ENCODE results near the gene TLR8. TPM values are rescaled to one million over a fixed set of nuclear protein-coding genes. Genes with fewer than 3 reads are reported as not detected.

The TLR8 gene
- polyA plus RNA-seq (ENCODE audit: insufficient read length in 4 of 4): under 1 TPM; 0.21 to 0.30 (median 0.27) TPM

- no peak for DNase-seq (ENCODE audit: low read depth in 4 of 4, low spot score in 2 of 4)
Measured at GRCh38 chrX:12906046-12906761, at the start of gene TLR8. Gene TLR8, plus strand, starts transcription at chrX:12906620. Its CDS starts 87 bp downstream, at chrX:12906707.

- DNase-seq (ENCODE audit: low read depth in 4 of 4, low spot score in 2 of 4): no peak
Measured at GRCh38 chrX:12865359-12865758, 41.1 kb upstream of the TLR8 start.

GRCh38 chrX:12866451-12867377 is 39.7 kb upstream of the TLR8 start, which contains the start of gene TLR7:
Gene TLR7, plus strand, starts transcription at chrX:12867072. Its CDS starts 507 bp downstream, at chrX:12867579.
- no peak for DNase-seq (ENCODE audit: low read depth in 4 of 4, low spot score in 2 of 4)

GRCh38 chrX:12867685-12868084 is 38.7 kb upstream of the TLR8 start:
- DNase-seq (ENCODE audit: low read depth in 4 of 4, low spot score in 2 of 4): no peak

- no peak for DNase-seq (ENCODE audit: low read depth in 4 of 4, low spot score in 2 of 4)
Measured at GRCh38 chrX:12868747-12869146, 37.7 kb upstream of the TLR8 start.

GRCh38 chrX:12871257-12871656 is 35.2 kb upstream of the TLR8 start:
- DNase-seq (ENCODE audit: low read depth in 4 of 4, low spot score in 2 of 4): no peak

GRCh38 chrX:12872741-12873140 is 33.7 kb upstream of the TLR8 start:
- no peak for DNase-seq (ENCODE audit: low read depth in 4 of 4, low spot score in 2 of 4)

- DNase-seq (ENCODE audit: low read depth in 4 of 4, low spot score in 2 of 4): no peak
Measured at GRCh38 chrX:12874581-12874980, 31.8 kb upstream of the TLR8 start.

- no peak for DNase-seq (ENCODE audit: low read depth in 4 of 4, low spot score in 2 of 4)
Measured at GRCh38 chrX:12877386-12877785, 29.0 kb upstream of the TLR8 start.

GRCh38 chrX:12878536-12878935 is 27.9 kb upstream of the TLR8 start:
- no peak for DNase-seq (ENCODE audit: low read depth in 4 of 4, low spot score in 2 of 4)

GRCh38 chrX:12881914-12882313 is 24.5 kb upstream of the TLR8 start:
- DNase-seq (ENCODE audit: low read depth in 4 of 4, low spot score in 2 of 4): no peak

GRCh38 chrX:12885508-12885907 is 20.9 kb upstream of the TLR8 start:
- no peak for DNase-seq (ENCODE audit: low read depth in 4 of 4, low spot score in 2 of 4)

GRCh38 chrX:12886545-12886944 is 19.9 kb upstream of the TLR8 start:
- DNase-seq (ENCODE audit: low read depth in 4 of 4, low spot score in 2 of 4): no peak

GRCh38 chrX:12887141-12887540 is 19.3 kb upstream of the TLR8 start:
- no peak for DNase-seq (ENCODE audit: low read depth in 4 of 4, low spot score in 2 of 4)

GRCh38 chrX:12887767-12888166 is 18.7 kb upstream of the TLR8 start:
- no peak for DNase-seq (ENCODE audit: low read depth in 4 of 4, low spot score in 2 of 4)

GRCh38 chrX:12890467-12890866 is 16.0 kb upstream of the TLR8 start:
- DNase-seq (ENCODE audit: low read depth in 4 of 4, low spot score in 2 of 4): no peak

- no peak for DNase-seq (ENCODE audit: low read depth in 4 of 4, low spot score in 2 of 4)
Measured at GRCh38 chrX:12891171-12891570, 15.2 kb upstream of the TLR8 start.

GRCh38 chrX:12891915-12892506 is 14.4 kb upstream of the TLR8 start:
- DNase-seq (ENCODE audit: low read depth in 4 of 4, low spot score in 2 of 4): no peak

- no peak for DNase-seq (ENCODE audit: low read depth in 4 of 4, low spot score in 2 of 4)
Measured at GRCh38 chrX:12892716-12893115, 13.7 kb upstream of the TLR8 start.

- DNase-seq (ENCODE audit: low read depth in 4 of 4, low spot score in 2 of 4): no peak
Measured at GRCh38 chrX:12894074-12895030, 12.1 kb upstream of the TLR8 start.
